ENCODE data around the gene LMO3.

GRCh38 chr12:16526693-16527092 lies 79.3 kb downstream of the LMO3 start:
- no peak for TF ChIP-seq CTCF (IDR thresholded peaks at IDR 0.05; ENCODE audit: low read length)
- TF ChIP-seq EZH2phosphoT487 (IDR thresholded peaks at IDR 0.05; ENCODE audit: low read length) = no peak
- TF ChIP-seq EZH2 (optimal IDR thresholded peaks at IDR 0.05; ENCODE audit: low read depth, low read length) = no peak

Data from MM.1S (cell line).